HEK293 (cell line): Measurements from ENCODE around the gene EYS.

Experiments
- CTCF ChIP-seq: fragments of 450-650 bp; formaldehyde crosslinking; IDR thresholded peaks from 2 replicates; pipeline ENCODE4 v1.5.1; 2016; ENCODE audit warnings: missing biosample characterization, missing genetic modification characterization
- ELK4 ChIP-seq: IDR thresholded peaks from 2 replicates; pipeline ENCODE4 v1.6.1; 2011; ENCODE audit warnings: mild to moderate bottlenecking, low read depth, low read length, borderline replicate concordance
- MYNN ChIP-seq: fragments of 450-650 bp; formaldehyde crosslinking; IDR thresholded peaks from 2 replicates; pipeline ENCODE4 v1.5.1; 2016; ENCODE audit warnings: missing biosample characterization, missing genetic modification characterization, borderline replicate concordance
- REST ChIP-seq: fragments of 450-650 bp; formaldehyde crosslinking; IDR thresholded peaks from 2 replicates; pipeline ENCODE4 v1.5.1; 2016; ENCODE audit warnings: missing biosample characterization, missing genetic modification characterization
- TCF7L2 ChIP-seq: IDR thresholded peaks from 2 replicates; pipeline ENCODE4 v1.6.1; 2011; ENCODE audit warnings: low read depth, mild to moderate bottlenecking, inconsistent platforms, low read length, moderate library complexity, borderline replicate concordance
- TSHZ1 ChIP-seq: fragments of 450-650 bp; formaldehyde crosslinking; IDR thresholded peaks from 2 replicates; pipeline ENCODE4 v1.5.1; 2016; ENCODE audit warnings: missing biosample characterization, missing genetic modification characterization, borderline replicate concordance
- ZBTB17 ChIP-seq: fragments of 450-650 bp; formaldehyde crosslinking; IDR thresholded peaks from 2 replicates; pipeline ENCODE4 v1.5.1; 2016; ENCODE audit warnings: missing biosample characterization, missing genetic modification characterization
- ZNF548 ChIP-seq: fragments of 450-650 bp; formaldehyde crosslinking; IDR thresholded peaks from 2 replicates; pipeline ENCODE4 v1.5.1; 2016; ENCODE audit warnings: missing biosample characterization, missing genetic modification characterization
- ZNF549 ChIP-seq: fragments of 450-650 bp; IDR thresholded peaks from 2 replicates; pipeline ENCODE4 v1.5.1; 2018; ENCODE audit warnings: missing biosample characterization, missing genetic modification characterization, mild to moderate bottlenecking, inconsistent platforms, moderate library complexity
- ZNF76 ChIP-seq: fragments of 450-650 bp; formaldehyde crosslinking; IDR thresholded peaks from 2 replicates; pipeline ENCODE4; 2016; ENCODE audit warnings: low read depth, missing biosample characterization, missing genetic modification characterization, borderline replicate concordance
- ZNF777 ChIP-seq: fragments of 450-650 bp; formaldehyde crosslinking; IDR thresholded peaks from 2 replicates; pipeline ENCODE4 v1.5.1; 2017; ENCODE audit warnings: missing biosample characterization, missing genetic modification characterization, borderline replicate concordance

- TF ChIP-seq MYNN (tag by site-specific recombination) (no peak), ZNF777 (no peak), CTCF (tag by site-specific recombination) (no peak), TCF7L2 (no peak), ZNF549 (tag by site-specific recombination) (no peak), ZNF548 (tag by site-specific recombination) (no peak), TSHZ1 (no peak), ZNF76 (tag by site-specific recombination) (no peak), ZBTB17 (tag by site-specific recombination) (no peak), REST (tag by site-specific recombination) (no peak), ELK4 (no peak)
Measured at GRCh38 chr6:64715624-64716023, 991.4 kb downstream of the EYS start.
